HepG2 (cell line): ENCODE measurements around the gene CPNE4. TPM values are rescaled to one million over a fixed set of nuclear protein-coding genes. Genes with fewer than 3 reads are reported as not detected.

Source experiments
- ATAC-seq: fragments of 200-7000 bp; cut with Tn5 transposase; 3 replicates; pipeline ENCODE4 v1.9.1; 2020; ENCODE audit warnings: mild to moderate bottlenecking, moderate library complexity
- BruUV-seq: library from RNA; stranded (reverse); fragments of 400-500 nt; replicated peaks from 2 replicates; lab custom pipeline; 2021; lab: Mats Ljungman, UMichigan
- CTCF ChIA-PET: fragments of 300-600 bp; formaldehyde crosslinking; extraction: SDS; loops from one replicate; lab custom pipeline; 2021; ENCODE audit warnings: low total read pairs, inconsistent platforms, low intra/inter-chr PET ratio; lab: Yijun Ruan, JAX
- POLR2A ChIA-PET: fragments of 350-600 bp; sonication (Branson Sonifier 250); formaldehyde crosslinking; loops from one replicate; lab custom pipeline; 2020; ENCODE audit warnings: antibody characterized with exemption, inconsistent platforms; lab: Yijun Ruan, JAX
- DNase-seq: peaks from one replicate; pipeline ENCODE4 v3.0.0-alpha.2; 2015; ENCODE audit warnings: low spot score
- FAIRE-seq: peaks from 3 replicates; lab custom pipeline; 2011; peaks lifted over from hg19 to GRCh38; lab: Jason Lieb, UNC
- H2AFZ ChIP-seq: one replicate; pipeline ENCODE4 v1.6.1; 2011; ENCODE audit warnings: low read length, inconsistent platforms
- H3K27ac ChIP-seq: fragments of 300-600 bp; 3 replicates; pipeline ENCODE4 v1.8.0; 2011; ENCODE audit warnings: mixed run types, mild to moderate bottlenecking, mixed read lengths, low read length, inconsistent platforms; ENCODE audit not compliant: insufficient read depth; ENCODE audit errors: extremely low read length
- H3K27me3 ChIP-seq, 2 experiments: fragments of 200-600 bp in 1 of 2; 2 replicates in 1 of 2; 3 replicates in 1 of 2; pipeline versions ENCODE4 v1.6.0 to v1.8.0; 2011; ENCODE audit warnings: low read length in 2 of 2, mild to moderate bottlenecking in 2 of 2, moderate library complexity in 2 of 2, inconsistent platforms in 1 of 2; ENCODE audit not compliant: insufficient read depth in 2 of 2, control insufficient read depth in 1 of 2
- H3K36me3 ChIP-seq, 2 experiments: fragments of 200-600 bp in 1 of 2; replicated peaks in 1 of 2; 2 replicates in 1 of 2; 3 replicates in 1 of 2; pipeline versions ENCODE4 v1.5.1 to v1.8.0; 2011; ENCODE audit warnings: low read length in 2 of 2, inconsistent platforms in 1 of 2; ENCODE audit not compliant: insufficient read depth in 2 of 2, control insufficient read depth in 1 of 2
- H3K4me1 ChIP-seq: 2 replicates; pipeline ENCODE4 v1.5.1; 2012; ENCODE audit warnings: low read length, inconsistent platforms; ENCODE audit not compliant: insufficient read depth
- H3K4me2 ChIP-seq: 2 replicates; pipeline ENCODE4 v1.6.0; 2011; ENCODE audit warnings: low read depth, low read length, inconsistent platforms
- H3K4me3 ChIP-seq, 3 experiments: fragments of 200-600 bp in 1 of 3; sonication (generic), shearing (Covaris generic) in 1 of 3; replicated peaks in 1 of 3; 2 replicates each; pipeline ENCODE4 v1.5.1; 2011 to 2016; ENCODE audit warnings: low read length in 3 of 3, inconsistent platforms in 2 of 3, low read depth in 2 of 3, mild to moderate bottlenecking in 2 of 3, control low read depth in 1 of 3, mixed read lengths in 1 of 3; ENCODE audit not compliant: insufficient read depth in 1 of 3
- H3K79me2 ChIP-seq: one replicate; pipeline ENCODE4 v1.6.1; 2011; ENCODE audit warnings: low read length, inconsistent platforms; ENCODE audit not compliant: insufficient read depth
- H3K9ac ChIP-seq: 2 replicates; pipeline ENCODE4 v1.6.0; 2011; ENCODE audit warnings: mild to moderate bottlenecking, low read depth, low read length, inconsistent platforms; ENCODE audit not compliant: insufficient read depth
- H3K9me3 ChIP-seq: 2 replicates; pipeline ENCODE4 v1.5.1; 2012; ENCODE audit warnings: mild to moderate bottlenecking, low read length
- H4K20me1 ChIP-seq: 2 replicates; pipeline ENCODE4 v1.6.0; 2011; ENCODE audit warnings: inconsistent platforms, mild to moderate bottlenecking, low read length, moderate library complexity; ENCODE audit not compliant: insufficient read depth
- GPN1 ChIP-seq: sonication (generic); formaldehyde crosslinking; IDR thresholded peaks from 2 replicates; pipeline ENCODE4 v1.5.1; 2020; ENCODE audit warnings: missing genetic modification reagents, borderline replicate concordance
- HMG20A ChIP-seq: IDR thresholded peaks from 2 replicates; pipeline ENCODE4 v1.6.1; 2016; ENCODE audit warnings: borderline replicate concordance
- IKZF4 ChIP-seq: sonication (generic); formaldehyde crosslinking; IDR thresholded peaks from 2 replicates; pipeline ENCODE4 v1.5.1; 2020; ENCODE audit warnings: borderline replicate concordance, mild to moderate bottlenecking, low read depth, missing genetic modification reagents; ENCODE audit errors: not compliant biosample characterization
- SMARCC2 ChIP-seq: fragments of 450-650 bp; IDR thresholded peaks from 2 replicates; pipeline ENCODE4 v1.6.1; 2017; ENCODE audit warnings: antibody characterized with exemption, mild to moderate bottlenecking
- SNRNP70 ChIP-seq: fragments of 200-400 bp; formaldehyde crosslinking; IDR thresholded peaks from 2 replicates; pipeline ENCODE4 v1.6.1; 2017; ENCODE audit warnings: mild to moderate bottlenecking, low read depth, low read length, moderate library complexity
- SSRP1 ChIP-seq: IDR thresholded peaks from 2 replicates; pipeline ENCODE4 v1.6.1; 2016; ENCODE audit warnings: control low read depth
- ZNF225 ChIP-seq: sonication (generic); formaldehyde crosslinking; IDR thresholded peaks from 2 replicates; pipeline ENCODE4 v1.4.0; 2020; ENCODE audit warnings: mild to moderate bottlenecking, missing genetic modification reagents
- ZNF431 ChIP-seq: sonication (generic); formaldehyde crosslinking; IDR thresholded peaks from 2 replicates; pipeline ENCODE4 v1.9.0; 2022; ENCODE audit warnings: missing genetic modification reagents, low read depth, mild to moderate bottlenecking, borderline replicate concordance
- ZNF7 ChIP-seq: IDR thresholded peaks from 2 replicates; pipeline ENCODE4 v1.6.1; 2016; ENCODE audit warnings: missing biosample characterization, missing genetic modification reagents
- ZNF850 ChIP-seq: sonication (generic); formaldehyde crosslinking; conservative IDR thresholded peaks from 2 replicates; pipeline ENCODE4 v1.9.0; 2021; ENCODE audit warnings: mild to moderate bottlenecking, missing genetic modification reagents
- ZSCAN22 ChIP-seq: sonication (generic); formaldehyde crosslinking; IDR thresholded peaks from 2 replicates; pipeline ENCODE4 v1.4.0; 2020; ENCODE audit warnings: mild to moderate bottlenecking, missing genetic modification reagents
- WGBS: methylation state at CpG from one replicate; pipeline ENCODE4 v1.1.6; 2017; ENCODE audit warnings: low lambda C conversion rate; 5-methylcytosine and 5-hydroxymethylcytosine counted together
- in situ Hi-C: cut with HindIII; loops from 2 replicates; pipeline ENCODE4 v1.10.0; 2017; ENCODE audit warnings: low pct_unique_long_range_greater_than_20kb; ENCODE audit not compliant: extremely low pct_ligation_motif_present
- intact Hi-C: fragments of 100-400 bp; cut with micrococcal nuclease; formaldehyde crosslinking; loops from one replicate; pipeline ENCODE4 v1.10.0; 2022; ENCODE audit not compliant: unreplicated experiment
- polyA plus RNA-seq, 8 experiments: library from polyadenylated mRNA; depleted of rRNA in 3 of 8; stranded (reverse) in 7 of 8; unstranded in 1 of 8; fragments of >200 nt; fragmentation: Illumina TruSeq in 4 of 8; extraction: Trizol in 4 of 8; gene quantifications; 2 replicates each; pipeline versions ENCODE4 v1.2.1 to v1.2.3, GENCODE V29; 2011 to 2016; ENCODE audit warnings: low read depth in 4 of 8, missing spikeins in 1 of 8, mixed read lengths in 1 of 8; ENCODE audit not compliant: insufficient read depth in 1 of 8
- total RNA-seq, 5 experiments: library from RNA; depleted of rRNA; stranded (reverse); fragments of >200 nt; fragmentation: Illumina TruSeq; extraction: Trizol; gene quantifications; 2 replicates each; pipeline ENCODE4 v1.2.3, GENCODE V29; 2016; ENCODE audit warnings: low read depth in 1 of 5
- TF ChIP-seq, protein P1 (sequence below): sonication (generic); formaldehyde crosslinking; IDR thresholded peaks from 2 replicates; pipeline ENCODE4 v1.5.1; 2020; ENCODE audit warnings: missing genetic modification reagents, mild to moderate bottlenecking, borderline replicate concordance
- TF ChIP-seq, protein P2 (sequence below): sonication (generic); formaldehyde crosslinking; IDR thresholded peaks from 2 replicates; pipeline ENCODE4 v1.8.1; 2022; ENCODE audit warnings: mild to moderate bottlenecking, missing genetic modification reagents
- TF ChIP-seq, protein P3 (sequence below): sonication (generic); formaldehyde crosslinking; IDR thresholded peaks from 2 replicates; pipeline ENCODE4 v1.4.0; 2020; ENCODE audit warnings: missing genetic modification reagents

CPNE4 gene
- total and polyA plus RNA-seq, 2 of the 13 experiments (the other 11 are each of a cell fraction or from before 2014, with no cell fraction given), result not detected

DNA sequence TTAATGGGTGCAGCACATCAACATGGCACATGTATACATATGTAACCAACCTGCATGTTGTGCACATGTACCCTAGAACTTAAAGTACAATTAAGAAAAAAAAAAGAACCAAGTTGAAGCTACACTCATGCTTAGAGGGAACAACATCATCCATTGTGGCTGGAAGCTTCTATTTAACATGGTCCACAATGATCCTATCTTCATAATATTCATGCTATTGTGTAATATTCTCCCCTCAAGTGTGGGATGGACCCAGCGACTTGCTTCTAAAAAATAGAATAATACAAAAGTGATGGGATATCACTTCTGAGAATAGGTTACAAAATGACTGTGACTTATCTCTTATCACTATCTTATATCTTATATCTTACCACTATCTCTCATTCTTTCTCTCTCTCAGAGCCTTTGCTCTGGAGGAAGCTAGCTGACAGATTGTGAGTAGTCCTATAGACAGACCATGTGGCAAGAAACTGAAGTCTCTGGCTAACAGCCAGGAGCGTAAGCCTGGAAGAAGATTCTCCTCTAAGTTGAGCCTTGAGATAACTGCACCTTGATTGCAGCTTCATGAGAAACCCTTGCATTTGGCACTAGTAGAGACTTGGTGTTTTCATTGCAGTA is 333.6 kb downstream of the CPNE4 start:
- intact Hi-C loops (no loop called here), in situ Hi-C loops (no loop called here)
- H2AFZ ChIP-seq, result no peak overlapping the region
- H3K27ac ChIP-seq, result no peak overlapping the region
- ATAC-seq (no peak), FAIRE-seq (no peak), DNase-seq (no peak)
- no peaks in the 10 kb centered on the region for H3K36me3 ChIP-seq
- no peaks in the 10 kb centered on the region for H4K20me1 ChIP-seq
- 11% methylated on average over 2 of the region's 2 CpGs for WGBS
- TF ChIP-seq ZSCAN22 (CRISPR knock-in tag) (no peak), IKZF4 (CRISPR knock-in tag) (no peak), ZNF225 (no peak), HMG20A (CRISPR knock-in tag) (no peak), SMARCC2 (no peak)
- TF ChIP-seq, protein P1, sequence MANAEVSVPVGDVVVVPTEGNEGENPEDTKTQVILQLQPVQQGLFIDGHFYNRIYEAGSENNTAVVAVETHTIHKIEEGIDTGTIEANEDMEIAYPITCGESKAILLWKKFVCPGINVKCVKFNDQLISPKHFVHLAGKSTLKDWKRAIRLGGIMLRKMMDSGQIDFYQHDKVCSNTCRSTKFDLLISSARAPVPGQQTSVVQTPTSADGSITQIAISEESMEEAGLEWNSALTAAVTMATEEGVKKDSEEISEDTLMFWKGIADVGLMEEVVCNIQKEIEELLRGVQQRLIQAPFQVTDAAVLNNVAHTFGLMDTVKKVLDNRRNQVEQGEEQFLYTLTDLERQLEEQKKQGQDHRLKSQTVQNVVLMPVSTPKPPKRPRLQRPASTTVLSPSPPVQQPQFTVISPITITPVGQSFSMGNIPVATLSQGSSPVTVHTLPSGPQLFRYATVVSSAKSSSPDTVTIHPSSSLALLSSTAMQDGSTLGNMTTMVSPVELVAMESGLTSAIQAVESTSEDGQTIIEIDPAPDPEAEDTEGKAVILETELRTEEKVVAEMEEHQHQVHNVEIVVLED (CRISPR knock-in tag), result no peak
- H3K4me2 ChIP-seq, result no peak overlapping the region
- H3K9me3 ChIP-seq, result no peaks in the 10 kb centered on the region
- CTCF ChIA-PET, result no interaction called here
- POLR2A ChIA-PET, result no interaction called here
- no TSS peak for BruUV-seq
- no peaks in the 10 kb centered on the region for H3K27me3 ChIP-seq
- no peak overlapping the region for H3K4me3 ChIP-seq
- H3K79me2 ChIP-seq, result no peaks in the 10 kb centered on the region
- no peaks in the 10 kb centered on the region for H3K4me1 ChIP-seq
- H3K9ac ChIP-seq, result no peak overlapping the region

- Histone ChIP-seq H3K4me2 (no peak overlapping the region), H2AFZ (no peak overlapping the region), H3K4me3 (no peak overlapping the region), H3K9me3 (no peaks in the 10 kb centered on the region), H4K20me1 (no peaks in the 10 kb centered on the region), H3K79me2 (no peaks in the 10 kb centered on the region), H3K4me1 (no peaks in the 10 kb centered on the region), H3K36me3 (no peaks in the 10 kb centered on the region), H3K27me3 (no peaks in the 10 kb centered on the region), H3K9ac (no peak overlapping the region), H3K27ac (no peak overlapping the region)
- FAIRE-seq (no peak), DNase-seq (no peak), ATAC-seq (no peak)
- WGBS, result 2% methylated on average over 1 of the region's 1 CpG
- ChIA-PET POLR2A (no interaction called here), CTCF (no interaction called here)
- in situ Hi-C loops (no loop called here), intact Hi-C loops (no loop called here)
- BruUV-seq, result no TSS peak
- TF ChIP-seq, protein P2, sequence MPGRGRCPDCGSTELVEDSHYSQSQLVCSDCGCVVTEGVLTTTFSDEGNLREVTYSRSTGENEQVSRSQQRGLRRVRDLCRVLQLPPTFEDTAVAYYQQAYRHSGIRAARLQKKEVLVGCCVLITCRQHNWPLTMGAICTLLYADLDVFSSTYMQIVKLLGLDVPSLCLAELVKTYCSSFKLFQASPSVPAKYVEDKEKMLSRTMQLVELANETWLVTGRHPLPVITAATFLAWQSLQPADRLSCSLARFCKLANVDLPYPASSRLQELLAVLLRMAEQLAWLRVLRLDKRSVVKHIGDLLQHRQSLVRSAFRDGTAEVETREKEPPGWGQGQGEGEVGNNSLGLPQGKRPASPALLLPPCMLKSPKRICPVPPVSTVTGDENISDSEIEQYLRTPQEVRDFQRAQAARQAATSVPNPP (CRISPR knock-in tag), result no peak
- TF ChIP-seq GPN1 (CRISPR knock-in tag), result no peak
- TF ChIP-seq SSRP1 (CRISPR knock-in tag), result no peak
- TF ChIP-seq ZNF431 (CRISPR knock-in tag), result no peak
- no peak for TF ChIP-seq SNRNP70
- no peak for TF ChIP-seq ZNF850 (CRISPR knock-in tag)
- TF ChIP-seq ZNF7, result no peak
- TF ChIP-seq, protein P3, sequence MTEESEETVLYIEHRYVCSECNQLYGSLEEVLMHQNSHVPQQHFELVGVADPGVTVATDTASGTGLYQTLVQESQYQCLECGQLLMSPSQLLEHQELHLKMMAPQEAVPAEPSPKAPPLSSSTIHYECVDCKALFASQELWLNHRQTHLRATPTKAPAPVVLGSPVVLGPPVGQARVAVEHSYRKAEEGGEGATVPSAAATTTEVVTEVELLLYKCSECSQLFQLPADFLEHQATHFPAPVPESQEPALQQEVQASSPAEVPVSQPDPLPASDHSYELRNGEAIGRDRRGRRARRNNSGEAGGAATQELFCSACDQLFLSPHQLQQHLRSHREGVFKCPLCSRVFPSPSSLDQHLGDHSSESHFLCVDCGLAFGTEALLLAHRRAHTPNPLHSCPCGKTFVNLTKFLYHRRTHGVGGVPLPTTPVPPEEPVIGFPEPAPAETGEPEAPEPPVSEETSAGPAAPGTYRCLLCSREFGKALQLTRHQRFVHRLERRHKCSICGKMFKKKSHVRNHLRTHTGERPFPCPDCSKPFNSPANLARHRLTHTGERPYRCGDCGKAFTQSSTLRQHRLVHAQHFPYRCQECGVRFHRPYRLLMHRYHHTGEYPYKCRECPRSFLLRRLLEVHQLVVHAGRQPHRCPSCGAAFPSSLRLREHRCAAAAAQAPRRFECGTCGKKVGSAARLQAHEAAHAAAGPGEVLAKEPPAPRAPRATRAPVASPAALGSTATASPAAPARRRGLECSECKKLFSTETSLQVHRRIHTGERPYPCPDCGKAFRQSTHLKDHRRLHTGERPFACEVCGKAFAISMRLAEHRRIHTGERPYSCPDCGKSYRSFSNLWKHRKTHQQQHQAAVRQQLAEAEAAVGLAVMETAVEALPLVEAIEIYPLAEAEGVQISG, result no peak
These were observed 335.8 kb downstream of the CPNE4 start for GRCh38 chr3:131699001-131699400.
